GM12891 (cell line): ENCODE measurements around the gene TTC7B.

Experiments used
- DNase-seq: peaks from one replicate; pipeline ENCODE4 v3.0.0; 2011; ENCODE audit warnings: low spot score; ENCODE audit not compliant: insufficient read length
- FAIRE-seq: peaks from 2 replicates; lab custom pipeline; 2011; peaks lifted over from hg19 to GRCh38; lab: Jason Lieb, UNC
- PAX5 ChIP-seq: IDR thresholded peaks from 2 replicates; pipeline ENCODE4 v1.6.1; 2011; ENCODE audit warnings: low read length, moderate library complexity, mild to moderate bottlenecking; ENCODE audit not compliant: insufficient read depth, severe bottlenecking
- POLR2A ChIP-seq: IDR thresholded peaks from 2 replicates; pipeline ENCODE4 v1.6.1; 2011; ENCODE audit warnings: low read depth, low read length, control low read depth
- POLR2AphosphoS5 ChIP-seq: IDR thresholded peaks from 2 replicates; pipeline ENCODE4 v1.6.1; 2011; ENCODE audit warnings: low read depth, low read length, control low read depth
- POU2F2 ChIP-seq: IDR thresholded peaks from 2 replicates; pipeline ENCODE4 v1.6.1; 2011; ENCODE audit warnings: low read depth, mild to moderate bottlenecking, control low read depth, low read length, moderate library complexity
- SPI1 ChIP-seq: IDR thresholded peaks from 2 replicates; pipeline ENCODE4 v1.6.1; 2011; ENCODE audit warnings: low read depth, low read length, control low read depth
- TAF1 ChIP-seq: IDR thresholded peaks from 2 replicates; pipeline ENCODE4 v1.6.1; 2011; ENCODE audit warnings: low read depth, low read length, control low read depth

Gene TTC7B

GRCh38 chr14:90572441-90573150 is 243.6 kb downstream of the TTC7B start:
- DNase-seq = no peak
- TF ChIP-seq PAX5 (no peak), POLR2AphosphoS5 (no peak), SPI1 (no peak), POU2F2 (no peak), TAF1 (no peak), POLR2A (no peak)
- no peak for FAIRE-seq

GRCh38 chr14:90571149-90571947 is 244.9 kb downstream of the TTC7B start:
- DNase-seq (no peak), FAIRE-seq (no peak)
- no peak for TF ChIP-seq TAF1
- TF ChIP-seq POLR2A = no peak
- TF ChIP-seq PAX5 = no peak
- no peak for TF ChIP-seq SPI1
- TF ChIP-seq POU2F2 = no peak
- no peak for TF ChIP-seq POLR2AphosphoS5

- no peak for DNase-seq
- TF ChIP-seq POLR2AphosphoS5 (no peak), SPI1 (no peak), POLR2A (no peak), TAF1 (no peak), PAX5 (no peak), POU2F2 (no peak)
- FAIRE-seq = no peak
These were observed 245.8 kb downstream of the TTC7B start for GRCh38 chr14:90570461-90570860.

DNA sequence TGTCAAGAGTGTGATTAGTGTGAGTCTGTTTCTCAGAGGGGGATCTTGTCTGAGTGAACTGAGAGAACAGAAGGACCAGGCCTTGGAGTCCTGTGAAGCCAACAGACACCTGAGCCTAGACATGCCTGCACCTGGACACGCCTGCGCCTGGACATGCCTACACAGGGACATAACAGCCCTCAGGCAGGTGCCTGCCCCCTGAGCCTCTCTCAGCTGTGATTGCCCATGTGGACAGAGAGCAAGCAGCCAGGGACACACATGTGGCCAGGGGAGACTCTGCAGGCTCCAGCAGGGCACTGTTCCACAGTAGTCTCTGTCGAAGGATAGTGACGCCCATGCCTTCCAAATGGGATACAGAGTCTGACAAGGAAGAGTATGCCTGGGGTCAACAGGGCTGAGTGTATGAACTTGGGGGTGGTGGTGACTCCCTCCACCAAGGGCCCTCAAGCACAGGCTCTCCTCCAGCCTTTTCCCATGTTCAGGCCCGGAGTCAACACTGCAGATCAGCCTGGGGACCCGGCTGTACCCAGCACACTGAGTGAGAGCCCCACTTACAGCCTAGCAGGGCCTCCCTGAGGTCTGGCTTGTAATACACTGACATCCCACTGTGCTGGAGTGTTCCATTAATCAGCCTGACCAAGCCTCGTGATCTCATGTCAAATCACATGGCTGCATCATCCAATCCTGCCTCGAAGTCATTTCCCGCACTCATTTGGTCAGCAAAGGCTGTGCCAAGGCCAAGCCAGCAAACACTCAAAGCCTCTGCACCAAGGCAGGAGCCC is 246.4 kb downstream of the TTC7B start:
- TF ChIP-seq TAF1 = no peak
- no peak for TF ChIP-seq PAX5
- no peak for TF ChIP-seq SPI1
- no peak for TF ChIP-seq POLR2AphosphoS5
- no peak for TF ChIP-seq POLR2A
- TF ChIP-seq POU2F2 = no peak
- FAIRE-seq = no peak
- DNase-seq = no peak

- no peak for DNase-seq
These were observed 247.0 kb downstream of the TTC7B start for GRCh38 chr14:90569201-90569600.

DNA sequence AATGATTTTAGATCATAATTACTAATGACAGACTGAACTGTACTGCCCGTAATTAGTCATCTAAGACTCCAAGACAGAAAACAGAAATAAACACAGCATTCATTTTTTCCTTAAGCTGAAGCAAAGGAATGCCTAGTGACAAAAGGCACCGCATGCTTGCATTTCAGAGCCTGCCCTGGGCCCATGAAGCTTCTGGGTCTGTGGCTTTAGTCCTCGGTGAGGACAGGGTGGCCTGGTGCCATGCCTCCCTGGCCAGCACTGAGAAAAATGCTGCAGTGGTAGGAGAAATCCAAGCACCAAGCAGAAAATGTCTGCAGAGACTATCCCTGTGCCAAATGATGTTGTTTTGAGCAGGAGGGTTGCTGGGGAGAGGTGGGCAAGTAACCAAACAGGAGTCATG is 247.8 kb downstream of the TTC7B start:
- DNase-seq (no peak), FAIRE-seq (no peak)
- TF ChIP-seq PAX5 = no peak
- TF ChIP-seq POLR2A = no peak
- no peak for TF ChIP-seq POU2F2
- TF ChIP-seq POLR2AphosphoS5 = no peak

More at GRCh38 chr14:90569201-90569600, 247.0 kb downstream of the TTC7B start:
- no peak for FAIRE-seq
- TF ChIP-seq TAF1 (no peak), PAX5 (no peak)

DNA sequence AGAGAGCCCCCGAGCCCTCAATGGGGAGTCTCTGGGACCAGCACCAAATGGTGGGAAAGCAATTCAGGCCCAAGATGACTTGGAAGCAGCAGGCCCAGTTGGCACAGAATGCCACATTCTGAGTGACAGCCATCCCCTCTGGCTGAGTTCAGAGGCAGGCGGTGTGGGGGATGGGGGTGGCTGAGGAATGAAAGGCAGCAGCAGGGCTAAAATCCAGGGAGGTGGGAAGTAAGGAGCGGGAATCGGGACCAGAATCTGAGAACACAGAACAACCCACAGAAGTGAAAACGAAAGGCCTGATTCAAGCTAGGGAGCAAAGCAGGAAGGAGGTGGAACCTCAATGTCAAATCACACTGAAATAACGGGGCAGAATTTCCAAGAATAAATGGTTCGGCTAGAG is 248.2 kb downstream of the TTC7B start:
- no peak for FAIRE-seq
- no peak for DNase-seq
- TF ChIP-seq POU2F2 (no peak), POLR2AphosphoS5 (no peak), SPI1 (no peak), PAX5 (no peak), POLR2A (no peak)

- FAIRE-seq = no peak
- DNase-seq = no peak
- TF ChIP-seq PAX5 = no peak
- no peak for TF ChIP-seq POLR2AphosphoS5
- TF ChIP-seq POU2F2 = no peak
- no peak for TF ChIP-seq SPI1
- TF ChIP-seq TAF1 = no peak
- TF ChIP-seq POLR2A = no peak
These were observed 249.0 kb downstream of the TTC7B start for GRCh38 chr14:90567191-90567590.

- DNase-seq = no peak
- FAIRE-seq = no peak
- no peak for TF ChIP-seq POLR2AphosphoS5
These were observed 249.7 kb downstream of the TTC7B start for GRCh38 chr14:90566481-90566880.
